Measurements from ENCODE around the gene KCNG2. TPM values are rescaled to one million over a fixed set of nuclear protein-coding genes. Genes with fewer than 3 reads are reported as not detected.

KCNG2 gene
- total and polyA plus RNA-seq, 2 of the 13 experiments (the other 11 are each of a cell fraction or from before 2014, with no cell fraction given), result not detected

GRCh38 chr18:79784071-79784913 is 13.4 kb upstream of the KCNG2 start (continued):
- TF ChIP-seq IRF9 (CRISPR knock-in tag; IDR thresholded peaks at IDR 0.05; ENCODE audit: borderline replicate concordance) (no peak), ARNT (IDR thresholded peaks at IDR 0.05) (no peak), ZNF782 (CRISPR knock-in tag; IDR thresholded peaks at IDR 0.05; ENCODE audit: borderline replicate concordance) (no peak), ESRRA (CRISPR knock-in tag; IDR thresholded peaks at IDR 0.05; ENCODE audit: low read depth) (no peak), BORCS8-MEF2B (CRISPR knock-in tag; IDR thresholded peaks at IDR 0.05) (no peak), ZNF800 (CRISPR knock-in tag; IDR thresholded peaks at IDR 0.05) (no peak), SRSF1 (optimal IDR thresholded peaks at IDR 0.05; ENCODE audit: low read depth, low read length) (no peak), HNRNPLL (IDR thresholded peaks at IDR 0.05; ENCODE audit: low read depth, low read length, poor library complexity, severe bottlenecking) (no peak), MAZ (IDR thresholded peaks at IDR 0.05; ENCODE audit: borderline replicate concordance, low read depth, low read length) (no peak), MAZ (CRISPR knock-in tag; IDR thresholded peaks at IDR 0.05; ENCODE audit: low read depth) (no peak), HNF1A (IDR thresholded peaks at IDR 0.05; ENCODE audit: low read depth) (no peak), HNF1A (CRISPR knock-in tag; IDR thresholded peaks at IDR 0.05; ENCODE audit: borderline replicate concordance) (no peak), TCF7L2 (IDR thresholded peaks at IDR 0.05; ENCODE audit: low read depth, low read length) (no peak), MZF1 (CRISPR knock-in tag; IDR thresholded peaks at IDR 0.05; ENCODE audit: borderline replicate concordance) (no peak), AFF4 (CRISPR knock-in tag; IDR thresholded peaks at IDR 0.05) (no peak), TFAP4 (IDR thresholded peaks at IDR 0.05; ENCODE audit: borderline replicate concordance, low read depth) (no peak), KLF11 (CRISPR knock-in tag; IDR thresholded peaks at IDR 0.05) (no peak)

Data from HepG2 (cell line).